GM21717 (cell line): ENCODE data around the gene DAAM1.

Source experiments
- ATAC-seq: cut with Tn5 transposase; IDR thresholded peaks from one replicate; pipeline ENCODE4 v1.9.1; 2021; ENCODE audit warnings: mild to moderate bottlenecking, moderate library complexity; ENCODE audit not compliant: unreplicated experiment

The DAAM1 gene

GRCh38 chr14:59188461-59189090 is at the start of gene DAAM1:
DAAM1 (plus strand) TSS chr14:59188667; CDS start chr14:59263478, 74,811 bp downstream.
- ATAC-seq, result peak; percentile 89

GRCh38 chr14:59139324-59139723 is 49.1 kb upstream of the DAAM1 start:
- no peak for ATAC-seq

- ATAC-seq, result no peak
Measured at GRCh38 chr14:59140106-59140843, 48.2 kb upstream of the DAAM1 start.

- ATAC-seq, result no peak
Measured at GRCh38 chr14:59146484-59146883, 42.0 kb upstream of the DAAM1 start.

- ATAC-seq, result no peak
Measured at GRCh38 chr14:59147007-59147406, 41.5 kb upstream of the DAAM1 start.

- ATAC-seq, result no peak
Measured at GRCh38 chr14:59148334-59148900, 40.0 kb upstream of the DAAM1 start.

GRCh38 chr14:59150990-59151389 is 37.5 kb upstream of the DAAM1 start:
- peak; percentile 74 for ATAC-seq

GRCh38 chr14:59154373-59154772 is 34.1 kb upstream of the DAAM1 start:
- no peak for ATAC-seq

GRCh38 chr14:59155886-59156285 is 32.6 kb upstream of the DAAM1 start:
- ATAC-seq, result no peak

- no peak for ATAC-seq
Measured at GRCh38 chr14:59159169-59159568, 29.3 kb upstream of the DAAM1 start.

- no peak for ATAC-seq
Measured at GRCh38 chr14:59160506-59160905, 28.0 kb upstream of the DAAM1 start.

- peak; percentile 68 for ATAC-seq
Measured at GRCh38 chr14:59161561-59162175, 26.8 kb upstream of the DAAM1 start.

- no peak for ATAC-seq
Measured at GRCh38 chr14:59166258-59166657, 22.2 kb upstream of the DAAM1 start.

- peak; percentile 99 for ATAC-seq
Measured at GRCh38 chr14:59175404-59175803, 13.1 kb upstream of the DAAM1 start.

- no peak for ATAC-seq
Measured at GRCh38 chr14:59176765-59177164, 11.7 kb upstream of the DAAM1 start.

GRCh38 chr14:59177262-59177661 is 11.2 kb upstream of the DAAM1 start:
- ATAC-seq, result no peak

GRCh38 chr14:59181791-59182190 is 6.7 kb upstream of the DAAM1 start:
- no peak for ATAC-seq

- ATAC-seq, result no peak
Measured at GRCh38 chr14:59182641-59183040, 5.8 kb upstream of the DAAM1 start.

- ATAC-seq, result no peak
Measured at GRCh38 chr14:59183150-59183549, 5.3 kb upstream of the DAAM1 start.

GRCh38 chr14:59184396-59184795 is 4.1 kb upstream of the DAAM1 start:
- ATAC-seq, result no peak

- no peak for ATAC-seq
Measured at GRCh38 chr14:59185676-59186075, 2.8 kb upstream of the DAAM1 start.

- no peak for ATAC-seq
Measured at GRCh38 chr14:59186306-59186705, 2.2 kb upstream of the DAAM1 start.
